IPS-18c (cell line): ENCODE data around the gene SNX10.

Experiments
- H3K4me3 ChIP-seq: 2 replicates; pipeline ENCODE4 v1.7.0; 2013; ENCODE audit warnings: low read depth, mild to moderate bottlenecking, low read length, moderate library complexity; ENCODE audit not compliant: insufficient read depth
- H3K9me3 ChIP-seq: one replicate; pipeline ENCODE4 v1.6.1; 2013; ENCODE audit warnings: mild to moderate bottlenecking, low read length, moderate library complexity; ENCODE audit not compliant: control insufficient read depth, insufficient read depth

The SNX10 gene

GRCh38 chr7:26404189-26404996, 112.7 kb downstream of the SNX10 start:
- no peaks in the 10 kb centered on the region for H3K9me3 ChIP-seq
- no peak overlapping the region for H3K4me3 ChIP-seq

- Histone ChIP-seq H3K4me3 (no peak overlapping the region), H3K9me3 (no peaks in the 10 kb centered on the region)
Observed at GRCh38 chr7:26406433-26406832, 114.8 kb downstream of the SNX10 start.

GRCh38 chr7:26409661-26410547, 118.2 kb downstream of the SNX10 start:
- Histone ChIP-seq H3K4me3 (no peak overlapping the region), H3K9me3 (no peaks in the 10 kb centered on the region)

- Histone ChIP-seq H3K9me3 (no peaks in the 10 kb centered on the region), H3K4me3 (no peak overlapping the region)
Observed at GRCh38 chr7:26413007-26413691, 121.5 kb downstream of the SNX10 start.

- Histone ChIP-seq H3K4me3 (no peak overlapping the region), H3K9me3 (no peaks in the 10 kb centered on the region)
Observed at GRCh38 chr7:26416004-26416403, 124.3 kb downstream of the SNX10 start.

- H3K9me3 ChIP-seq: no peaks in the 10 kb centered on the region
- no peak overlapping the region for H3K4me3 ChIP-seq
Observed at GRCh38 chr7:26417911-26418413, 126.3 kb downstream of the SNX10 start.

GRCh38 chr7:26419198-26419597, 127.5 kb downstream of the SNX10 start:
- no peak overlapping the region for H3K4me3 ChIP-seq
- no peaks in the 10 kb centered on the region for H3K9me3 ChIP-seq

GRCh38 chr7:26420422-26421019, 128.9 kb downstream of the SNX10 start:
- Histone ChIP-seq H3K4me3 (no peak overlapping the region), H3K9me3 (no peaks in the 10 kb centered on the region)

GRCh38 chr7:26422761-26423160, 131.1 kb downstream of the SNX10 start:
- H3K4me3 ChIP-seq: no peak overlapping the region
- no peaks in the 10 kb centered on the region for H3K9me3 ChIP-seq

GRCh38 chr7:26423436-26423835, 131.8 kb downstream of the SNX10 start:
- Histone ChIP-seq H3K9me3 (no peaks in the 10 kb centered on the region), H3K4me3 (no peak overlapping the region)
